ENCODE data around the gene C19orf81. TPM values are rescaled to one million over a fixed set of nuclear protein-coding genes. Genes with fewer than 3 reads are reported as not detected.

The C19orf81 gene
- total and polyA plus RNA-seq, 2 donors (not counting 3 experiments of a cell fraction or from before 2014, with no cell fraction given), result 0.79 to 2.5 TPM

GRCh38 chr19:50639121-50640112 is 9.8 kb upstream of the C19orf81 start, which contains the start of gene SYT3:
Gene SYT3 (minus strand): TSS chr19:50639881. CDS start chr19:50637411, 2,470 bp downstream.
- TF ChIP-seq POLR2A (IDR thresholded peaks at IDR 0.05; ENCODE audit: low read depth, low read length) (no peak), EZH2 (IDR thresholded peaks at IDR 0.05; ENCODE audit: borderline replicate concordance, low read depth, low read length, severe bottlenecking) (peak; percentile 81)
- no peak within 1 kb of the TSS for H3K27ac ChIP-seq (ENCODE audit: insufficient read depth, low read depth, low read length)
- peaks cover 20 to 22% of the 10 kb centered on the region in 2 experiments for H3K27me3 ChIP-seq (ENCODE audit: control insufficient read depth in 2 of 2, insufficient read depth in 2 of 2, low read length in 2 of 2)
- DNase-seq (ENCODE audit: low read depth, low spot score) (no peak), FAIRE-seq (no peak)
- no peaks in the 10 kb centered on the region for H4K20me1 ChIP-seq (replicated peaks; ENCODE audit: control insufficient read depth, extremely low read depth, insufficient read depth, low read length)
- H3K4me3 ChIP-seq (replicated peaks in 1 of 3; ENCODE audit: insufficient read depth in 1 of 3, low read depth in 1 of 3, low read length in 3 of 3), result peak within 1 kb of the TSS in 1 of 3 experiments; percentile 45
- ChIA-PET CTCF (no interaction called here), POLR2A (interaction anchor here (0.7 kb wide), 1 partner anchor 95 kb away, joined by 4 read pairs; no protein-coding TSS in a partner anchor)
- BruUV-seq (replicated peaks), result no TSS peak
- H3K9me1 ChIP-seq (replicated peaks; ENCODE audit: control insufficient read depth, extremely low read depth, insufficient read depth, low read length), result no peaks in the 10 kb centered on the region
- H3K9ac ChIP-seq (replicated peaks; ENCODE audit: extremely low read depth, insufficient read depth, low read length), result no peak within 1 kb of the TSS
- no peaks in the 10 kb centered on the region for H3K4me1 ChIP-seq (ENCODE audit: control insufficient read depth, extremely low read depth, insufficient read depth, low read length)
- dilution Hi-C loops (cut with MboI; ENCODE audit: extremely low pct_ligation_motif_present, low sequenced_read_pairs) (no loop called here), intact Hi-C loops (cut with micrococcal nuclease) (no loop called here)
- H3K9me3 ChIP-seq (replicated peaks; ENCODE audit: control insufficient read depth, insufficient read depth, low read length), result no peaks in the 10 kb centered on the region
- peak within 1 kb of the TSS; percentile 55 for H2AFZ ChIP-seq (ENCODE audit: low read depth, low read length)
- H3K36me3 ChIP-seq (ENCODE audit: control insufficient read depth in 2 of 2, extremely low read depth in 1 of 2, insufficient read depth in 2 of 2, low read length in 2 of 2), result no peaks in the 10 kb centered on the region
- H3K4me2 ChIP-seq (ENCODE audit: insufficient read depth, low read length), result no peak within 1 kb of the TSS
- no peaks in the 10 kb centered on the region for H3K79me2 ChIP-seq (ENCODE audit: control insufficient read depth, insufficient read depth, low read length)

GRCh38 chr19:50640368-50640767 is 8.9 kb upstream of the C19orf81 start:
- H3K4me2 ChIP-seq (ENCODE audit: insufficient read depth, low read length), result no peak overlapping the region
- H3K9me3 ChIP-seq (replicated peaks; ENCODE audit: control insufficient read depth, insufficient read depth, low read length), result no peaks in the 10 kb centered on the region
- TF ChIP-seq MYC (IDR thresholded peaks at IDR 0.05; ENCODE audit: low read depth, low read length) (no peak), GATA2 (IDR thresholded peaks at IDR 0.05; ENCODE audit: insufficient read depth, insufficient read length, low read depth, low read length) (no peak), MAX (IDR thresholded peaks at IDR 0.05; ENCODE audit: insufficient read depth, insufficient read length) (no peak), EZH2 (IDR thresholded peaks at IDR 0.05; ENCODE audit: borderline replicate concordance, low read depth, low read length, severe bottlenecking) (no peak), CTCF (IDR thresholded peaks at IDR 0.05; ENCODE audit: extremely low read depth in 1 of 2, insufficient read depth in 1 of 2, low read depth in 1 of 2, low read length in 2 of 2) (no peak), FOS (IDR thresholded peaks at IDR 0.05; ENCODE audit: borderline replicate concordance, insufficient read depth, low read length) (no peak), POLR2AphosphoS5 (IDR thresholded peaks at IDR 0.05; ENCODE audit: insufficient read depth, low read depth, low read length) (no peak), POLR2A (IDR thresholded peaks at IDR 0.05; ENCODE audit: low read depth, low read length) (no peak), JUN (IDR thresholded peaks at IDR 0.05; ENCODE audit: borderline replicate concordance, insufficient read depth, insufficient read length, low read depth) (no peak)

More at GRCh38 chr19:50640368-50640767, 8.9 kb upstream of the C19orf81 start:
- POLR2A ChIA-PET, result no interaction called here
- dilution Hi-C loops (cut with MboI; ENCODE audit: extremely low pct_ligation_motif_present, low sequenced_read_pairs), result no loop called here
- no TSS peak for BruUV-seq (replicated peaks)
- H3K9ac ChIP-seq (replicated peaks; ENCODE audit: extremely low read depth, insufficient read depth, low read length), result no peak overlapping the region
- intact Hi-C loops (cut with micrococcal nuclease), result no loop called here
- no peaks in the 10 kb centered on the region for H3K79me2 ChIP-seq (ENCODE audit: control insufficient read depth, insufficient read depth, low read length)
- no peaks in the 10 kb centered on the region for H4K20me1 ChIP-seq (replicated peaks; ENCODE audit: control insufficient read depth, extremely low read depth, insufficient read depth, low read length)
- no peaks in the 10 kb centered on the region for H3K4me1 ChIP-seq (ENCODE audit: control insufficient read depth, extremely low read depth, insufficient read depth, low read length)
- H2AFZ ChIP-seq (ENCODE audit: low read depth, low read length), result no peak overlapping the region
- CTCF ChIA-PET, result no interaction called here
- no peaks in the 10 kb centered on the region for H3K9me1 ChIP-seq (replicated peaks; ENCODE audit: control insufficient read depth, extremely low read depth, insufficient read depth, low read length)
- H3K27ac ChIP-seq (ENCODE audit: insufficient read depth, low read depth, low read length), result no peak overlapping the region
- H3K4me3 ChIP-seq (replicated peaks in 1 of 3; ENCODE audit: insufficient read depth in 1 of 3, low read depth in 1 of 3, low read length in 3 of 3), result no peak overlapping the region
- FAIRE-seq (no peak), DNase-seq (ENCODE audit: low read depth, low spot score) (no peak)
- H3K36me3 ChIP-seq (ENCODE audit: control insufficient read depth in 2 of 2, extremely low read depth in 1 of 2, insufficient read depth in 2 of 2, low read length in 2 of 2), result no peaks in the 10 kb centered on the region
- H3K27me3 ChIP-seq (ENCODE audit: control insufficient read depth in 2 of 2, insufficient read depth in 2 of 2, low read length in 2 of 2), result peaks cover 20 to 22% of the 10 kb centered on the region in 2 experiments

All from endothelial cell of umbilical vein (primary cell).